ENCODE measurements around the gene PEX14.
"Not testable (repeated sequence)": the region's sequence is repeated elsewhere in the genome, so short reads cannot be mapped to it uniquely, and the experiment has no call there.

GRCh38 chr1:10425826-10426534, 48.8 kb upstream of the PEX14 start:
- TF ChIP-seq, protein P1, sequence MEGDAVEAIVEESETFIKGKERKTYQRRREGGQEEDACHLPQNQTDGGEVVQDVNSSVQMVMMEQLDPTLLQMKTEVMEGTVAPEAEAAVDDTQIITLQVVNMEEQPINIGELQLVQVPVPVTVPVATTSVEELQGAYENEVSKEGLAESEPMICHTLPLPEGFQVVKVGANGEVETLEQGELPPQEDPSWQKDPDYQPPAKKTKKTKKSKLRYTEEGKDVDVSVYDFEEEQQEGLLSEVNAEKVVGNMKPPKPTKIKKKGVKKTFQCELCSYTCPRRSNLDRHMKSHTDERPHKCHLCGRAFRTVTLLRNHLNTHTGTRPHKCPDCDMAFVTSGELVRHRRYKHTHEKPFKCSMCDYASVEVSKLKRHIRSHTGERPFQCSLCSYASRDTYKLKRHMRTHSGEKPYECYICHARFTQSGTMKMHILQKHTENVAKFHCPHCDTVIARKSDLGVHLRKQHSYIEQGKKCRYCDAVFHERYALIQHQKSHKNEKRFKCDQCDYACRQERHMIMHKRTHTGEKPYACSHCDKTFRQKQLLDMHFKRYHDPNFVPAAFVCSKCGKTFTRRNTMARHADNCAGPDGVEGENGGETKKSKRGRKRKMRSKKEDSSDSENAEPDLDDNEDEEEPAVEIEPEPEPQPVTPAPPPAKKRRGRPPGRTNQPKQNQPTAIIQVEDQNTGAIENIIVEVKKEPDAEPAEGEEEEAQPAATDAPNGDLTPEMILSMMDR (IDR thresholded peaks at IDR 0.05; ENCODE audit: poor library complexity), result not testable (repeated sequence)
- not testable (repeated sequence) for TF ChIP-seq EZH2 (IDR thresholded peaks at IDR 0.05; ENCODE audit: borderline replicate concordance)

Measured in hepatocyte (in vitro differentiated cells).